ENCODE results near the gene HSF2BP.
"Not testable (repeated sequence)": the region's sequence is repeated elsewhere in the genome, so short reads cannot be mapped to it uniquely, and the experiment has no call there.

- TF ChIP-seq, protein P1, sequence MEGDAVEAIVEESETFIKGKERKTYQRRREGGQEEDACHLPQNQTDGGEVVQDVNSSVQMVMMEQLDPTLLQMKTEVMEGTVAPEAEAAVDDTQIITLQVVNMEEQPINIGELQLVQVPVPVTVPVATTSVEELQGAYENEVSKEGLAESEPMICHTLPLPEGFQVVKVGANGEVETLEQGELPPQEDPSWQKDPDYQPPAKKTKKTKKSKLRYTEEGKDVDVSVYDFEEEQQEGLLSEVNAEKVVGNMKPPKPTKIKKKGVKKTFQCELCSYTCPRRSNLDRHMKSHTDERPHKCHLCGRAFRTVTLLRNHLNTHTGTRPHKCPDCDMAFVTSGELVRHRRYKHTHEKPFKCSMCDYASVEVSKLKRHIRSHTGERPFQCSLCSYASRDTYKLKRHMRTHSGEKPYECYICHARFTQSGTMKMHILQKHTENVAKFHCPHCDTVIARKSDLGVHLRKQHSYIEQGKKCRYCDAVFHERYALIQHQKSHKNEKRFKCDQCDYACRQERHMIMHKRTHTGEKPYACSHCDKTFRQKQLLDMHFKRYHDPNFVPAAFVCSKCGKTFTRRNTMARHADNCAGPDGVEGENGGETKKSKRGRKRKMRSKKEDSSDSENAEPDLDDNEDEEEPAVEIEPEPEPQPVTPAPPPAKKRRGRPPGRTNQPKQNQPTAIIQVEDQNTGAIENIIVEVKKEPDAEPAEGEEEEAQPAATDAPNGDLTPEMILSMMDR (IDR thresholded peaks at IDR 0.05) = not testable (repeated sequence)
- not testable (repeated sequence) for TF ChIP-seq EP300 (IDR thresholded peaks at IDR 0.05)
Observed at GRCh38 chr21:43502407-43503071, 156.7 kb downstream of the HSF2BP start.
